H1 (cell line): ENCODE results near the gene NUP188. TPM values are rescaled to one million over a fixed set of nuclear protein-coding genes. Genes with fewer than 3 reads are reported as not detected.

Source experiments
- CTCF ChIA-PET: fragments of 300-600 bp; sonication (Branson Sonifier 250); formaldehyde crosslinking; loops from one replicate; lab custom pipeline; 2021; ENCODE audit not compliant: partially characterized antibody; lab: Charles Lee
- POLR2A ChIA-PET: fragments of 300-600 bp; sonication (Branson Sonifier 250); formaldehyde crosslinking; loops from one replicate; lab custom pipeline; 2021; ENCODE audit warnings: inconsistent platforms; ENCODE audit not compliant: partially characterized antibody; lab: Charles Lee
- DNase-seq, 2 experiments: peaks; one replicate each; pipeline versions ENCODE4 v3.0.0 to v3.0.0-alpha.2; 2010 to 2022; ENCODE audit warnings: low spot score in 2 of 2, low read depth in 1 of 2, mixed read lengths in 1 of 2
- FAIRE-seq: peaks from 2 replicates; lab custom pipeline; 2011; peaks lifted over from hg19 to GRCh38; lab: Jason Lieb, UNC
- H2AFZ ChIP-seq: 2 replicates; pipeline ENCODE4 v1.8.1; 2012; ENCODE audit warnings: low read length, inconsistent platforms
- H2AK5ac ChIP-seq: 2 replicates; pipeline ENCODE4 v1.6.1; 2013; ENCODE audit warnings: low read depth, low read length
- H2BK120ac ChIP-seq: replicated peaks from 2 replicates; pipeline ENCODE3; 2013; ENCODE audit warnings: low read depth, low read length, inconsistent platforms
- H2BK12ac ChIP-seq: 2 replicates; pipeline ENCODE4 v1.6.1; 2013; ENCODE audit warnings: low read depth, low read length
- H2BK15ac ChIP-seq: 2 replicates; pipeline ENCODE4 v1.6.1; 2013; ENCODE audit warnings: low read length
- H2BK20ac ChIP-seq: 2 replicates; pipeline ENCODE4 v1.6.1; 2013; ENCODE audit warnings: low read length
- H2BK5ac ChIP-seq: 2 replicates; pipeline ENCODE4 v1.6.1; 2013; ENCODE audit warnings: low read depth, low read length
- H3K14ac ChIP-seq: 2 replicates; pipeline ENCODE4 v1.6.1; 2013; ENCODE audit warnings: inconsistent platforms; ENCODE audit not compliant: insufficient read length
- H3K18ac ChIP-seq: 2 replicates; pipeline ENCODE4 v1.6.1; 2013; ENCODE audit warnings: low read length; ENCODE audit errors: extremely low read depth
- H3K23ac ChIP-seq: 2 replicates; pipeline ENCODE4 v1.6.1; 2013; ENCODE audit warnings: inconsistent platforms; ENCODE audit not compliant: insufficient read length
- H3K23me2 ChIP-seq: 2 replicates; pipeline ENCODE4 v1.6.1; 2013; ENCODE audit warnings: low read depth, low read length
- H3K27ac ChIP-seq: 2 replicates; pipeline ENCODE4 v1.6.1; 2011; ENCODE audit warnings: low read depth, low read length, inconsistent platforms
- H3K27me3 ChIP-seq, 4 experiments: replicated peaks in 1 of 4; 1 replicate in 1 of 4; 2 replicates in 3 of 4; pipeline versions ENCODE4 v1.6.1 to v1.8.1; 2011 to 2013; ENCODE audit warnings: low read length in 3 of 4, mild to moderate bottlenecking in 3 of 4, inconsistent platforms in 2 of 4, mixed read lengths in 2 of 4, moderate library complexity in 1 of 4; ENCODE audit not compliant: control insufficient read depth in 3 of 4, insufficient read depth in 3 of 4; ENCODE audit errors: extremely low read depth in 1 of 4
- H3K36me3 ChIP-seq, 4 experiments: 2 replicates each; pipeline versions ENCODE4 v1.6.1 to v1.8.1; 2011 to 2013; ENCODE audit warnings: mild to moderate bottlenecking in 4 of 4, low read length in 3 of 4, moderate library complexity in 2 of 4, control low read depth in 1 of 4, inconsistent platforms in 1 of 4; ENCODE audit not compliant: insufficient read depth in 4 of 4, control insufficient read depth in 2 of 4
- H3K4ac ChIP-seq: replicated peaks from 2 replicates; pipeline ENCODE3; 2013; ENCODE audit warnings: low read length, low read depth, mixed read lengths, inconsistent platforms; ENCODE audit not compliant: insufficient read length
- H3K4me1 ChIP-seq, 4 experiments: replicated peaks in 1 of 4; 1 replicate in 1 of 4; 2 replicates in 3 of 4; pipeline versions ENCODE4 v1.6.1 to v1.8.1; 2011 to 2013; ENCODE audit warnings: low read length in 3 of 4, inconsistent platforms in 2 of 4, mixed read lengths in 1 of 4; ENCODE audit not compliant: insufficient read depth in 4 of 4, control insufficient read depth in 3 of 4
- H3K4me2 ChIP-seq, 2 experiments: 2 replicates each; pipeline versions ENCODE4 v1.6.1 to v1.8.1; 2011 to 2013; ENCODE audit warnings: low read depth in 2 of 2, low read length in 2 of 2, control low read depth in 1 of 2, inconsistent platforms in 1 of 2, mild to moderate bottlenecking in 1 of 2; ENCODE audit not compliant: insufficient read depth in 1 of 2
- H3K4me3 ChIP-seq, 4 experiments: fragments of 200-600, 300-600 bp in 1 of 4; sonication (generic), shearing (Covaris generic), sonication (Bioruptor Twin) in 1 of 4; 2 replicates each; pipeline versions ENCODE4 v1.5.1 to v1.8.1; 2011 to 2016; ENCODE audit warnings: low read length in 4 of 4, low read depth in 3 of 4, control low read depth in 2 of 4, inconsistent platforms in 2 of 4, mild to moderate bottlenecking in 2 of 4, mixed read lengths in 1 of 4, moderate library complexity in 1 of 4; ENCODE audit not compliant: insufficient read depth in 2 of 4; ENCODE audit errors: extremely low read depth in 1 of 4
- H3K56ac ChIP-seq: replicated peaks from 2 replicates; pipeline ENCODE3; 2013; ENCODE audit warnings: low read depth, mild to moderate bottlenecking, mixed read lengths, low read length, inconsistent platforms; ENCODE audit not compliant: insufficient read length
- H3K79me1 ChIP-seq: 2 replicates; pipeline ENCODE4 v1.6.1; 2013; ENCODE audit warnings: low read depth, low read length, control low read depth
- H3K79me2 ChIP-seq, 2 experiments: 2 replicates each; pipeline versions ENCODE4 v1.6.1 to v1.8.1; 2012 to 2013; ENCODE audit warnings: low read length in 2 of 2, mild to moderate bottlenecking in 2 of 2, inconsistent platforms in 1 of 2; ENCODE audit not compliant: insufficient read depth in 2 of 2, control insufficient read depth in 1 of 2
- H3K9ac ChIP-seq, 4 experiments: replicated peaks in 1 of 4; 1 replicate in 1 of 4; 2 replicates in 3 of 4; pipeline versions ENCODE4 v1.6.1 to v1.8.1; 2011 to 2013; ENCODE audit warnings: low read depth in 3 of 4, low read length in 3 of 4, control low read depth in 2 of 4, mild to moderate bottlenecking in 2 of 4, moderate library complexity in 2 of 4, inconsistent platforms in 1 of 4; ENCODE audit errors: extremely low read depth in 1 of 4
- H3K9me3 ChIP-seq, 2 experiments: 2 replicates each; pipeline versions ENCODE4 v1.6.1 to v1.8.1; 2012 to 2013; ENCODE audit warnings: mild to moderate bottlenecking in 2 of 2, moderate library complexity in 2 of 2, control low read depth in 1 of 2, inconsistent platforms in 1 of 2, low read depth in 1 of 2, low read length in 1 of 2, mixed read lengths in 1 of 2; ENCODE audit not compliant: insufficient read depth in 2 of 2
- H4K20me1 ChIP-seq, 2 experiments: replicated peaks in 1 of 2; 2 replicates each; pipeline versions ENCODE3 to v1.8.1; 2011 to 2013; ENCODE audit warnings: inconsistent platforms in 2 of 2, low read length in 2 of 2, mild to moderate bottlenecking in 1 of 2; ENCODE audit not compliant: insufficient read depth in 2 of 2, control insufficient read depth in 1 of 2
- H4K5ac ChIP-seq: 2 replicates; pipeline ENCODE4 v1.6.1; 2013; ENCODE audit warnings: low read length, low read depth, mixed read lengths, inconsistent platforms; ENCODE audit not compliant: insufficient read length
- H4K8ac ChIP-seq: 2 replicates; pipeline ENCODE4 v1.8.0; 2013; ENCODE audit warnings: mild to moderate bottlenecking, moderate library complexity, low read length, inconsistent platforms; ENCODE audit not compliant: insufficient read depth; ENCODE audit errors: extremely low read depth
- H4K91ac ChIP-seq: replicated peaks from 2 replicates; pipeline ENCODE3; 2013; ENCODE audit warnings: low read length, mixed read lengths, inconsistent platforms; ENCODE audit not compliant: insufficient read length
- CREB1 ChIP-seq: IDR thresholded peaks from 2 replicates; pipeline ENCODE4 v1.6.1; 2012; ENCODE audit warnings: inconsistent platforms
- FOSL1 ChIP-seq: IDR thresholded peaks from 2 replicates; pipeline ENCODE4 v1.6.1; 2011; ENCODE audit warnings: mild to moderate bottlenecking, low read depth, low read length, moderate library complexity; ENCODE audit not compliant: insufficient read depth
- GTF2F1 ChIP-seq: IDR thresholded peaks from 2 replicates; pipeline ENCODE4 v1.6.1; 2012; ENCODE audit warnings: low read depth, low read length, improper control_type of control experiment, borderline replicate concordance
- YY1 ChIP-seq: IDR thresholded peaks from 2 replicates; pipeline ENCODE4 v1.6.1; 2011; ENCODE audit warnings: low read depth, mild to moderate bottlenecking, low read length
- WGBS, 2 experiments: shearing (Covaris generic) in 1 of 2; methylation state at CpG; one replicate each; pipeline versions ENCODE4 v1.1.6 to v1.1.7; 2013 to 2015; ENCODE audit warnings: low lambda C conversion rate in 2 of 2, mixed read lengths in 2 of 2, inconsistent platforms in 1 of 2, low coverage in 1 of 2, missing lambda C conversion rate in 1 of 2; ENCODE audit not compliant: insufficient replicate concordance in 2 of 2, insufficient coverage in 1 of 2, insufficient read length in 1 of 2; ENCODE audit errors: extremely low coverage in 1 of 2, missing lambda C conversion rate in 1 of 2; 5-methylcytosine and 5-hydroxymethylcytosine counted together
- polyA plus RNA-seq, 7 experiments: library from polyadenylated mRNA; depleted of rRNA in 3 of 7; stranded (reverse) in 5 of 7; unstranded in 2 of 7; fragments of >200 nt in 5 of 7; fragments of 200-250 nt in 2 of 7; gene quantifications; 1 replicate in 5 of 7; 2 replicates in 1 of 7; 4 replicates in 1 of 7; pipeline versions ENCODE4 v1.2.1 to v1.2.3, GENCODE V29; 2011 to 2013; ENCODE audit warnings: missing spikeins in 2 of 7, mixed read lengths in 2 of 7
- total RNA-seq: library from RNA; stranded (reverse); fragmentation: NEBNext Ultra II Directional; extraction: Animal tissue kit (Norgen Biotek cat#: 25700); gene quantifications from 2 replicates; pipeline ENCODE4 v1.2.1, GENCODE V29; 2021

NUP188 gene
- total and polyA plus RNA-seq, 2 of the 8 experiments (the other 6 are each of a cell fraction or from before 2014, with no cell fraction given), result 90.1 to 111 TPM

GRCh38 chr9:128906741-128907140 lies 40.8 kb upstream of the NUP188 start:
- H4K91ac ChIP-seq, result no peak overlapping the region
- no peak overlapping the region for H4K8ac ChIP-seq
- H3K79me1 ChIP-seq, result peaks cover 4% of the 10 kb centered on the region
- no peak overlapping the region for H2BK120ac ChIP-seq
- TF ChIP-seq GTF2F1, result no peak
- no peak for TF ChIP-seq FOSL1
- no peak for TF ChIP-seq CREB1
- TF ChIP-seq YY1, result no peak
- no peak for FAIRE-seq
- H3K4me1 ChIP-seq, result peaks cover 0 to 11% (median 8%) of the 10 kb centered on the region in 4 experiments; a peak in 6 of 7 replicates
- WGBS, 2 experiments, result 92% methylated on average over 2 of the region's 2 CpGs; no CpG with 5 or more reads in 1 of the 2 experiments
- no peak overlapping the region for H3K9ac ChIP-seq
- no peak for DNase-seq
- H2BK12ac ChIP-seq, result no peak overlapping the region
- no peak overlapping the region for H3K4me3 ChIP-seq
- H4K5ac ChIP-seq, result no peak overlapping the region
- POLR2A ChIA-PET, result interaction anchor here (1.7 to 4.3 kb wide), 2 partner anchors 12 to 14 kb away, joined by 4 to 14 read pairs; partner anchors contain the start of gene PHYHD1
- H3K23ac ChIP-seq, result no peak overlapping the region
- CTCF ChIA-PET, result interaction anchor here (0.6 to 1.4 kb wide), 3 partner anchors 19 to 46 kb away, joined by 3 read pairs; no protein-coding TSS in a partner anchor
- no peak overlapping the region for H3K4me2 ChIP-seq
- no peak overlapping the region for H2AFZ ChIP-seq
- H2BK20ac ChIP-seq, result no peak overlapping the region
- no peak overlapping the region for H3K56ac ChIP-seq
- H2BK5ac ChIP-seq, result no peak overlapping the region
- H3K14ac ChIP-seq, result no peak overlapping the region
- peaks cover 26 to 30% of the 10 kb centered on the region in 2 experiments for H4K20me1 ChIP-seq
- no peak overlapping the region for H3K27ac ChIP-seq
- H3K4ac ChIP-seq, result no peak overlapping the region
- H3K9me3 ChIP-seq, result no peaks in the 10 kb centered on the region
- H2BK15ac ChIP-seq, result no peak overlapping the region
- H2AK5ac ChIP-seq, result no peak overlapping the region
- peaks cover 17 to 42% (median 31%) of the 10 kb centered on the region in 4 experiments; a peak in 7 of 8 replicates for H3K36me3 ChIP-seq
- no peaks in the 10 kb centered on the region for H3K23me2 ChIP-seq
- no peak overlapping the region for H3K18ac ChIP-seq
- H3K79me2 ChIP-seq, result peaks cover 0 to 55% of the 10 kb centered on the region in 2 experiments; a peak in 2 of 4 replicates
- H3K27me3 ChIP-seq, result no peaks in the 10 kb centered on the region
